Lung microvascular endothelial cell (primary cell): ENCODE results near the gene AHCY. TPM values are rescaled to one million over a fixed set of nuclear protein-coding genes. Genes with fewer than 3 reads are reported as not detected.

ENCODE experiments used
- DNase-seq, 2 donors: peaks; one replicate each; pipeline versions ENCODE4 v3.0.0 to v3.0.0-alpha.2; 2010; ENCODE audit warnings: low read depth in 2 of 2
- total RNA-seq: library from RNA; depleted of rRNA; stranded (reverse); fragments of >200 nt; gene quantifications from 2 replicates; pipeline ENCODE4 v1.2.1, GENCODE V29; 2014

AHCY gene
- total RNA-seq, 1 donor from 2014 or later: 56.2 TPM

DNA sequence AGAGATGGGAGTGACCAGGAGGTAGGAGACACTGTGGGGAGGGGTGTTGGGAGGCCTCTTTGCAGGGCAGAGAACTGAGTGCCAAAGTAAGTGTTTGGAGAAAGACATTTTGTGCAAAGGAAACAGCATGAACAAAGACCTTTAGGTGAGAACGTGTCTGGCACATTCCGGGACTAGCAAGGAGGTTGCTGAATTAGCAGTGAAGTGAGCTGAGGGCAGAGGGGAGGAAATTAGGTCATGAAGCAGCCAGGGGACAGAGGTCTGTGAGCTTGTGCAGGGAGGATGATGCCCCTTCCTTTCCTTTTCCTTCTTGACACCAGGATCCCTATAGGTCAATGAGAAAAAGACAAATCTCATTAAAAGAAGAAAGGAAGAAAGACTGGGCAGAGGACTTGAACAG, 21.4 kb upstream of the AHCY start:
- DNase-seq: no peak

DNA sequence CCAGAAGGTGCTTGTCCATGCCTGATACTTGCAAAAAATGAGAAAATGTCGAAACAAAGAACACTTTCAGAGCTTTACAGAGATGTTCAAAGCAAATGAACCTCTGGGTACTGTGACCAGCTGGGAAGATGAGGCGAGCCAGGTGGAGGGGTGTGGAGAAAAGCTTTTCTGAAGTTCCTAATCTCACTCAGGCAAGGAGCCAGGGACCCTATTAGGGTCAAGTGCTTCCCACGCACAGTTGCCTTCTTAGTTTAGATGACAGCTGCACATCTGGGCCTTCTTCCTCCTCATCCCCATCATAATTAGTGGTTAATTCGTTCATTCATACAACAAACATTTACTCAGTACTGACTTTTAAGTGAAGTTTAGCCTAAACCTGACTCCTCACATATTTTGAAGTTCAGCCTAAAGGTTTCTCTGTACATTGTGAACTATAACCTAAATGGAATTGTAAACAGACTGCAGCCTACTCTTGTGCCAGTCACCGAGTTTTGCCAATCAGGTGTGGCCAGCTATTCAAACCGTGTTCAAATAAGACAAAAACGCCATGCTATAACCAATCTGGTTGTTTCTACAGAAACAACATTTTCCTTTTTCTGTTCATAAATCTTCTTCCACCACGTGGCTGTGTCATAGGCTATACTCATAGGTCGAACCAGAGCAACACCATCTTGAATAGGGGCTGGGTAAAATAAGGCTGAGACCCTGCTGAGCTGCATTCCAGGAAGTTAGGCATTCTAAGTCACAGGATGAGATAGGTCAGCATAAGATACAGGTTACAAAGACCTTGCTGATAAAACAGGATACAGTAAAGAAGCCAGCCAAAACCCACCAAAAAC, 19.3 kb upstream of the AHCY start:
- DNase-seq: no peak

DNA sequence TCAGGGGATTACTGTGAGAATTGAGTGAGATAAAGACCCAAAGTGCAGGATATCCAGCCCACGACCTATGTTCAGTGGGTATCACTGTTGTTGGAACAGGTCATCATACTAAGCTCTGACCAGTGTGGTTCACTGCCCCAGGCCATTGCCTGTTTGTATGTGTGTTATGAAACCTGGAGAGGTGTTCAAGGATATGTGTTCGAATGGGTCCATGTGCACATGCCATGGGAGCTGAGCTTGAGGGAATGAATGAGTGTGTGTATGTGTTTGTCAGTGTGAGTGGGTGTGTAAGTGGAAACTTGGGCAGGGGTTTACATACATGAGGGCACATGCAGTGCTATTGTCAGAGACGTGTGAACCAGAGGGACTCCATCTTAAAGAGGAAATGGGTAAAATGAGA, 17.7 kb upstream of the AHCY start:
- DNase-seq: no peak

- no peak for DNase-seq
Measured at GRCh38 chr20:34318609-34319443, 15.7 kb upstream of the AHCY start.

DNA sequence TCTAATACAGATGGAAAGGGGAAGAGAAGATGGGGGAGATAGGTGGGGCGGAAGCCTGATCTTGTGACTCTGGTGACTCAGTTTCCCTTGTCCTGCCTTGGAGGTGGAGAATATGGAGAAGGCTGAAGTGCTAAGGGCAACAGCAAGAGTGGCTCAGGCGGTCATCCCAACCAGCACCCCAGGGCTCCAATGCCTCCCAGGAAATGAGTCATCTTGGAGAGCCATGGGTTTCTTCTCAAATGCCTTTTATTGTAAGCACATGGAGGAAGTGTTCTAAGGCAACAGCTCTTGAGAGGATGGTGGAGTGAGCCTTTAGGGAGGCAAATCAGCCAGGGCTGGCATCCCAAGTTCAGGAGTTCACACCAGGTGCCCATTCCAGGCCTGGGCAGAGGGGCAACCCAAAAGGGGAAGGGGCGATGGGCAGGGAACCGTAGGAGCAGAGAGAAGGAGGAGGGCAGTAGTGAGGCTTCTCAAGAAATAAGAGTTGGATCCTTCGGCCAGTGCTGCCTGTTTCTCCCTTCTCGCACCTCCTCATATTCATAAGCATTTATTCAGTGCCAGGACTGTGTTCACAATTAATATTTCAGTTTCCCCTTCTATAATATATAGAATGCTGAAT, 13.2 kb upstream of the AHCY start:
- peak in 1 of 2 donors; percentile 28 for DNase-seq

DNA sequence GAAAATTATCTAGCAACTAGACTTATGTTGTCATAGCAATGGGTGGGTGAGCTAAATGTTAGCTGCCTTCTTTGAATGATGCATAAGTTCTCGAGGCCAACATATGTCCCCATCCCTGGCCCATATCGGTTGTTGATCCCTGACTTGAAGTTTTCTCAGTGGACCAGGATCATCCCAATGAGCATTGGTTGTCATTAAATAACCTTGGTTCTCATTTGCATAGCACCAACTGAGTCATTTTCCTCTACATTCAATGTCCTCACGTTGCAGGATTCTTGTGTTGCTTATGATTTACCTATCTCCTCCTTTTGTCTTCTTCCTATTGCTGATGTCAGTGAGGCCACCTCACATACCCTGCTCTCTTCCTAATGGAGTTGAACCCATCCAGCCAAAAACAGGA, 12.1 kb upstream of the AHCY start:
- no peak for DNase-seq

- peak; percentile 86 to 90 for DNase-seq
Measured at GRCh38 chr20:34312544-34313217, 9.5 kb upstream of the AHCY start.

DNA sequence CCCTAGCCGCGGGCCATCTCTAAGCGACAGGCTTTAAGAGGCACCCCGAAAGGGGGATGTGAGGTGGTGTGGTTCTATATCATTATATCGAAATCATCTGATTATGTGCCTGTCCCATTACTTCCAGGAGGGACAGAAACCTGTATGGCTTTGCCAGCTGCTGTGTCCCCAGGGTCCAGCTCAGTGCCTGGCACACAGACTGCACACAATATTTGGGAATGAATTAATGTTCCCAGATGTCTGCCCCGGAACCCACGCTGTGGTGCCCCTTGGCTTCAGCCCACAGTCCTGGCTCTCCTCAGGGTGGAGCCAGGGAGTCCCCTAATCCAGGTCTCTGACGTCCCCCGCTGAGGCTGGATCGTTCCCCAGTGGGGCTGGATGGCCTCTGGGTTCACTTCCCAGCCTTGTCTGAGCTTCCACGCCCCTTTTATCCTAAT, 8.9 kb upstream of the AHCY start:
- no peak for DNase-seq

- no peak for DNase-seq
Measured at GRCh38 chr20:34311118-34312023, 8.2 kb upstream of the AHCY start.

DNA sequence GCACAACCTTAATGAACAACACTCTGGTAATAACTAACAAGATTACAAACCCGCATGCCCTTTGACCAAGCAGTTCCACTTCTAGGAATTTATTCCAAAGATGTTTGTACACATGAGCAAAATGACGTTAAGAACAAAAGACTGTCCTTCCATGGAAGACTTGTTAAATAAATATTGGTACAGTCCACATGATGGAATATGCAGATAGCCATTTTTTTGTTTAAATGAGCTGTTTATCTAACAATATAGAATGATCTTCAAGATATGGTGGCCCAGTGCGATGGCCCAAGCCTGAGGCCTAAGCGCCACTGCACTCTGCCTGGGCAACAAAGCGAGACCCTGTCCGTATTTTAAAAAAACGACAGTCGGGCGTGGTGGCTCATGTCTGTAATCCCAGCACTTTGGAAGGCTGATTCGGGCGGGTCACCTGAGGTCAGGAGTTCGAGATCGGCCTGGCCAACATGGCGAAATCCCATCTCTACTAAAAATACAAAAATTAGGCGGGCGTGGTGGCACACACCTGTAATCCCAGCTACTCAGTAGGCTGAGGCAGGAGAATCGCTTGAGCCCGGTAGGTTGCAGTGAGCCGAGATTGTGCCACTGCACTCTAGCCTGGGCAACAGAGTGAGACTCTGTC, 7.4 kb upstream of the AHCY start:
- no peak for DNase-seq

- DNase-seq: no peak
Measured at GRCh38 chr20:34309691-34310090, 6.5 kb upstream of the AHCY start.

GRCh38 chr20:34305333-34306230, 2.4 kb upstream of the AHCY start:
- DNase-seq: no peak

DNA sequence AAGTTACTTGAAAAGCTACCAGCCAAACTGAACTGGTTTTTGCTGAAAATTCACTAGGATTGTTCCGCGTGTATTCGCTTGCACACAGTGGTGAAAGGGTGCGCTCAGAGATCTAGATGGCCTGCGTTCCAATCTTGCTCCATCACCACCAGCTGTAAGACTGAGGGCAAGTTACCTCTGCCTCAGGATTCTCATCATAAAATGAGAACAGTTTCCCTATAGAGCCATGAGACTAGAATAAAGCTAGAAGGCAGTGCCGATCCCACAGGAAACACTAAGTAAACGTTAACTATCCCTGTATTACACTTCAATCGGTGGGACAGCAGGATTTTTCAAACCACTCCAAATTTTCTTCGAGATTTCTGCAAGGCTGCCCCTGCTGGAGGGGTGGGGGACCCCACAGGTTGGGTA, 838 bp downstream of the AHCY start:
- DNase-seq: peak; percentile 13 to 20

GRCh38 chr20:34301587-34302311, 1.4 kb downstream of the AHCY start:
- DNase-seq: no peak

GRCh38 chr20:34300809-34301586, 2.2 kb downstream of the AHCY start:
- peak in 1 of 2 donors; percentile 20 for DNase-seq

DNA sequence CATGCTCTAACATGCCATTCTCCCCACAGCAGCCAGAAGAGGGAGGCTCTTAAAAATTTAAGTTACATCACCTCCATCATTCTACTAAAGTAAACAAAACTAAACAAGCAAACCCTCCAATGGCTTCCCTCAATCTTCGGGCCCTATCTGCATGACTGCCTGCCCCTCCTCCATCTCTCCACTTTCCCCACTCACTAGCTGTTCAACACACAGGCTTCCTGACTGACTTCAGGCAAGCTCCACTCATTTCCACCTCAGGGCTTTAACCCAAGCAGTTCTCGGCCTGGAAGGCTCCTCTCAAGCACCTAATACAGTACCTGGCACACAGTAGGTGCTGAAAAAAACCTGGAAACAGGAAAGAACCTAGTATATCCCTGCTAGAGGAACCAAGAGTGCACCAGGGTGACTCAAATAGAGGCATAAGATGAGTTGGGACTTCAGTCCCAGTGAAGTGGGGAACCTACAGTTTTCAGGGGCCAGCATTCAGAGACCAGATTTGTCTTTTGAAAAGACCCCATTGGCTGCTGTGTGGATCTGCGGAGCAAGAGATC, 2.8 kb downstream of the AHCY start:
- no peak for DNase-seq

DNA sequence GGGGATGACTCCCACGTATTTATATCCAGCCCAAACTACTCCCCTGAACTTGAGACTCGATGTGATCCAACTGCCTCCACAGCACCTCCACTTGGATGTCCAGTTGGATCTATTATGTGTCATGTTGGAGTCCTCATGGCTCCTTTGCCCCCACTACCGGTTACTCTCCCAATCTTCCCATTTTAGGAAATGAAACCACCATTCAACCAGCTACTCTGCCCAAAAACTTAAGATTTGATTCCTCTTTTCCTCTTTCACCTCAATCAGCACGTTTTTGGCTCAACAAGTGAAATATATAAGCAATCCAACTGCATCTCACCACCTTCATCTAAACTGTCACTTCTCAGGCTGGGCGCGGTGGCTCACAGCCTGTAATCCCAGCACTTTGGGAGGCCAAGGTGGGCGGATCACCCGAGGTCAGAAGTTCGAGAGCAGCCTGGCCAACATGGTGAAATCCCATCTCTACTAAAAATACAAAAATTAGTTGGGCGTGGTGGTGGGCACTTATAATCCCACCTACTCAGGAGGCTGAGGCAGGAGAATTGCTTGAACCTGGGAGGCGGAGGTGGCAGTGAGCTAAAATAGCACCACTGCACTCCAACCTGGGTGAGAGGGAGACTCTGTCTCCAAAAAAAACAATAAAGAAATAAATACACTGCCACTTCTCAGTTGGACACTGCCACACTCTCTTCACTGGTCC, 3.4 kb downstream of the AHCY start:
- no peak for DNase-seq
